GM23248 (cell line): ENCODE data around the gene KIF26A.

Experiments used
- EZH2 ChIP-seq: fragments of 200-600 bp; sonication (generic); IDR thresholded peaks from 2 replicates; pipeline ENCODE4 v1.6.1; 2018; ENCODE audit warnings: antibody characterized with exemption, mild to moderate bottlenecking; ENCODE audit not compliant: insufficient read depth, poor library complexity, severe bottlenecking
- EZH2phosphoT487 ChIP-seq: fragments of 200-600 bp; sonication (generic); IDR thresholded peaks from 2 replicates; pipeline ENCODE4 v1.6.1; 2018; ENCODE audit warnings: antibody characterized with exemption, moderate library complexity, mild to moderate bottlenecking, low read depth; ENCODE audit not compliant: insufficient read depth

- TF ChIP-seq EZH2 (no peak), EZH2phosphoT487 (no peak)
Measured at GRCh38 chr14:104175041-104175440, 36.7 kb downstream of the KIF26A start.
